Measurements from ENCODE around the gene SERTAD1. TPM values are rescaled to one million over a fixed set of nuclear protein-coding genes. Genes with fewer than 3 reads are reported as not detected.
A peak's percentile ranks its signal among the peaks of the same experiment; 100 is the strongest.
"Not testable (repeated sequence)": the region's sequence is repeated elsewhere in the genome, so short reads cannot be mapped to it uniquely, and the experiment has no call there.

The SERTAD1 gene
- total and polyA plus RNA-seq, 3 experiments from 2014 or later = 13.0 to 17.8 (median 15.9) TPM

DNA sequence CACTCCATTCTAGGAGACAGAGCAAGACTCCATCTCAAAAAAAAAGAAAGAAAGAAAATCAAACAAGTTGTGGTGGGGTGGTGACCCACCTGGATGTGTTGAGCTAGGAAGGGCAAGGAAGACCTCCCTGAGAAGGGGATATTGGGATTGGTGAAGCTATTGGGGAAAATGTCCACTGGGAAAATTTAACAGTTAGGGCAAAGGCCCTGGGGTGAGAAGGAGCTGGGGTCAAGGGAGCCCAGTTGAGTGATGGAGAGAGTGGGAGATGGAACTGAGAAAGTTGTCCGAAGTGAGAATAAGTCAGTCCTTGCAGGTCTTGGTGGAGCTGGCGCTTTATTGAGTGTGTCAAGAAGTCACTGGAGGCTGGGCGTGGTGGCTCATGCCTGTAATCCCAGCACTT, 12.5 kb upstream of the SERTAD1 start:
- Histone ChIP-seq H3K27ac (ENCODE audit: low read depth, low read length) (no peak overlapping the region), H3K36me3 (ENCODE audit: insufficient read depth, low read length) (peaks cover 24% of the 10 kb centered on the region), H3K9me3 (ENCODE audit: low read length) (no peaks in the 10 kb centered on the region), H3K4me3 (ENCODE audit: low read length) (no peak overlapping the region), H3K27me3 (ENCODE audit: insufficient read depth, low read length, poor library complexity, severe bottlenecking) (no peaks in the 10 kb centered on the region), H3K4me1 (ENCODE audit: insufficient read depth, low read length) (peaks cover 13% of the 10 kb centered on the region)
- Mint-ChIP-seq H3K4me1 (peaks cover 17 to 26% (median 18%) of the 10 kb centered on the region in 3 donors), H3K27ac (peak overlapping the region in 2 of 8 donors; percentile 72 to 75), H3K4me3 (no peak overlapping the region), H3K9me3 (no peaks in the 10 kb centered on the region), H3K27me3 (peaks cover 0 to 2% of the 10 kb centered on the region in 2 donors), H3K36me3 (peaks cover 0 to 29% (median 3%) of the 10 kb centered on the region in 3 donors)
- DNase-seq = no peak
- ChIA-PET CTCF (interaction anchor here (0.7 to 2.3 kb wide), 2 partner anchors 17 to 95 kb away, joined by 3 to 8 read pairs; no protein-coding TSS in a partner anchor), POLR2A (no interaction called here)

DNA sequence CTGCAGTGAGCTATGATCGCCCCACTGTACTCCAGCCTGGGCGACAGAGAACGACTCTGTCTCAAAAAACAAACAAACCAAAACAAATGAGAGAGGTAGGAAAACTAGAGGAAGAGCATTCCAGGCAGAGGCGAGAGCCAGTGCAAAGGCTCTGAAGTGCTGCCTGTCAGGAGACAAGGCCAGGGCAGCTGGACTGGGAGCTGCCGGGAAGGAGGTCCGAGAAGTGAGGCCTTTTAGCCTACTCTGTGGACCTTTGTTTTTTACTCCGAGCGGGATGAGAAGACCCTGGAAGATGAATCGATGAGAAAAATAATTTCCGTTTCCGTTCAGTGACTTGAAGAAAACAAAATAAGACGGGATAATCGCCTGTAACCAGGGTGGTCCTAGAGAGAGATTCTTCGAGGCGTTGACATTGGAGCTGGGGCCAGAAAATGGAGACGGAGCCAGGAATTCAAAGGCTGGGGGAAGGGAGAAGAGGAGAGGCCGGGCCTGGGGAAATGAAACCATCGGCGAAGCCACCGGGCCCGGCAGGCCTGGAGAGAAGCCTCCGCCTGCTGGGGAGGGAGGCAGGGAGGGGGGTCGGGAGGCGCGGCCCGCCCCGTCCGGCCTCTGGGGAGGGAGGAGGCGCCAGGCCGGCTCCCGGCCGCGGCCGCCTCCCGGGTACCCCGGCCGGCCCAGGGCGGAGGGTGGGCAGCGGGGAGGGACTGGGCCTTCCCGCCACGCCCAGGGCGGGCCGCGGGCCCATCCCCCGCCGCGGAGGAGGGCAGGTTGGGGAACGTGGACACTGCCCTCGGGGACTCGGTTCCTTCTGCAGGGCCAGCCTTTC, 7.8 kb upstream of the SERTAD1 start:
- H3K9me3 ChIP-seq (ENCODE audit: low read length) = no peaks in the 10 kb centered on the region
- Mint-ChIP-seq H3K27me3 (peaks cover 2 to 5% of the 10 kb centered on the region in 2 donors), H3K4me1 (peaks cover 7 to 11% (median 8%) of the 10 kb centered on the region in 3 donors), H3K4me3 (peak overlapping the region; percentile 87 to 93 (median 90)), H3K27ac (peak overlapping the region; percentile 70 to 98 (median 94)), H3K36me3 (peaks cover 0 to 3% (median 0%) of the 10 kb centered on the region in 3 donors), H3K9me3 (no peaks in the 10 kb centered on the region)
- H3K27ac ChIP-seq (ENCODE audit: low read depth, low read length) = peak overlapping the region; percentile 83
- peak overlapping the region; percentile 49 for H3K4me3 ChIP-seq (ENCODE audit: low read length)
- no peaks in the 10 kb centered on the region for H3K27me3 ChIP-seq (ENCODE audit: insufficient read depth, low read length, poor library complexity, severe bottlenecking)
- peak; percentile 30 to 70 (median 50) for DNase-seq
- H3K4me1 ChIP-seq (ENCODE audit: insufficient read depth, low read length) = peaks cover 5% of the 10 kb centered on the region
- ChIA-PET CTCF (interaction anchor here (1.1 to 1.5 kb wide), 2 partner anchors 7 to 13 kb away, joined by 3 to 9 read pairs; partner anchors contain the start of gene SERTAD1), POLR2A (interaction anchor here (1.0 kb wide), 1 partner anchor 9 kb away, joined by 6 read pairs; no protein-coding TSS in a partner anchor)
- no peaks in the 10 kb centered on the region for H3K36me3 ChIP-seq (ENCODE audit: insufficient read depth, low read length)

GRCh38 chr19:40432760-40433159, 7.0 kb upstream of the SERTAD1 start:
- H3K36me3 Mint-ChIP-seq; H3K4me1 ChIP-seq (ENCODE audit: insufficient read depth, low read length); H3K27me3 ChIP-seq (ENCODE audit: insufficient read depth, low read length, poor library complexity, severe bottlenecking); H3K9me3 Mint-ChIP-seq; H3K9me3 ChIP-seq (ENCODE audit: low read length); POLR2A ChIA-PET; H3K4me3 ChIP-seq (ENCODE audit: low read length); H3K27me3 Mint-ChIP-seq; H3K36me3 ChIP-seq (ENCODE audit: insufficient read depth, low read length); DNase-seq; H3K27ac Mint-ChIP-seq: not testable (repeated sequence)
- CTCF ChIA-PET = interaction anchor here (1.5 kb wide), 1 partner anchor 12 kb away, joined by 9 read pairs; no protein-coding TSS in a partner anchor
- H3K4me3 Mint-ChIP-seq = peak overlapping the region in 4 of 7 donors; percentile 88 to 93 (median 90)
- H3K27ac ChIP-seq (ENCODE audit: low read depth, low read length) = peak overlapping the region; percentile 83
- H3K4me1 Mint-ChIP-seq = peaks cover 7 to 11% (median 8%) of the 10 kb centered on the region in 3 donors

- no peak overlapping the region for H3K4me3 ChIP-seq (ENCODE audit: low read length)
- POLR2A ChIA-PET = no interaction called here
- Mint-ChIP-seq H3K9me3 (no peaks in the 10 kb centered on the region), H3K4me3 (peak overlapping the region in 3 of 7 donors; percentile 12 to 34 (median 22)), H3K27me3 (peaks cover 2 to 5% of the 10 kb centered on the region in 2 donors), H3K27ac (peak overlapping the region in 2 of 8 donors; percentile 11 to 48), H3K4me1 (peaks cover 7 to 11% (median 8%) of the 10 kb centered on the region in 3 donors), H3K36me3 (peaks cover 0 to 3% (median 0%) of the 10 kb centered on the region in 3 donors)
- no peak for DNase-seq
- H3K27ac ChIP-seq (ENCODE audit: low read depth, low read length) = no peak overlapping the region
- peaks cover 5% of the 10 kb centered on the region for H3K4me1 ChIP-seq (ENCODE audit: insufficient read depth, low read length)
- no peaks in the 10 kb centered on the region for H3K36me3 ChIP-seq (ENCODE audit: insufficient read depth, low read length)
- H3K27me3 ChIP-seq (ENCODE audit: insufficient read depth, low read length, poor library complexity, severe bottlenecking) = no peaks in the 10 kb centered on the region
- CTCF ChIA-PET = interaction anchor here (2.9 kb wide), 1 partner anchor 11 kb away, joined by 13 read pairs; no protein-coding TSS in a partner anchor
- H3K9me3 ChIP-seq (ENCODE audit: low read length) = no peaks in the 10 kb centered on the region
Measured at GRCh38 chr19:40431698-40432097, 5.9 kb upstream of the SERTAD1 start.

- H3K36me3 ChIP-seq (ENCODE audit: insufficient read depth, low read length); H3K36me3 Mint-ChIP-seq; H3K27ac Mint-ChIP-seq; DNase-seq; H3K9me3 Mint-ChIP-seq; H3K27me3 ChIP-seq (ENCODE audit: insufficient read depth, low read length, poor library complexity, severe bottlenecking); H3K27me3 Mint-ChIP-seq; H3K4me1 ChIP-seq (ENCODE audit: insufficient read depth, low read length); H3K4me3 ChIP-seq (ENCODE audit: low read length); H3K27ac ChIP-seq (ENCODE audit: low read depth, low read length); H3K9me3 ChIP-seq (ENCODE audit: low read length); H3K4me3 Mint-ChIP-seq: not testable (repeated sequence)
- H3K4me1 Mint-ChIP-seq = peaks cover 14 to 20% (median 17%) of the 10 kb centered on the region in 3 donors
- ChIA-PET POLR2A (interaction anchor here (0.7 kb wide), 1 partner anchor 1088 kb away, joined by 4 read pairs; the partner anchor contains the start of gene SAMD4B), CTCF (interaction anchor here (2.9 kb wide), 1 partner anchor 9 kb away, joined by 13 read pairs; no protein-coding TSS in a partner anchor)
Measured at GRCh38 chr19:40430242-40430641, 4.5 kb upstream of the SERTAD1 start.

DNA sequence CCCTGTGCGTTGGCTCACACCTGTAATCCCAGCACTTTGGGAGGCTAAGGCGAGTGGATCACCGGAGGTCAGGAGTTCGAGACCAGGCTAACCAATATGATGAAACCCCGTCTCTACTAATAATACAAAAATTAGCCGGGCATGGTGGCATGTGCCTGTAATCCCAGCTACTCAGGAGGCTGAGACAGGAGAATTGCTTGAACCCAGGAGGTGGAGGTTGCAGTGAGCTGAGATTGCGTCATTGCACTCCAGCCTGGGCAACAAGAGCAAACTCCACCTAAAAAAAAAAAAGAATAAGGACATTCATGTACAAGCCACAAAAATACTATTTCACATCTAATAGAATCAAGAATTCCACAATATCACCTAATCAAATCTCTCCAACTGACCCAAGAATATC, 2.4 kb upstream of the SERTAD1 start:
- Mint-ChIP-seq H3K36me3 (peaks cover 0 to 13% (median 0%) of the 10 kb centered on the region in 3 donors), H3K27me3 (peaks cover 0 to 10% of the 10 kb centered on the region in 2 donors), H3K4me1 (peaks cover 16 to 24% (median 22%) of the 10 kb centered on the region in 3 donors), H3K4me3 (peak overlapping the region in 1 of 7 donors; percentile 10), H3K27ac (peak overlapping the region in 1 of 8 donors; percentile 17)
- H3K4me3 ChIP-seq (ENCODE audit: low read length); H3K27me3 ChIP-seq (ENCODE audit: insufficient read depth, low read length, poor library complexity, severe bottlenecking); DNase-seq; POLR2A ChIA-PET; H3K27ac ChIP-seq (ENCODE audit: low read depth, low read length); H3K36me3 ChIP-seq (ENCODE audit: insufficient read depth, low read length); H3K4me1 ChIP-seq (ENCODE audit: insufficient read depth, low read length); H3K9me3 Mint-ChIP-seq; H3K9me3 ChIP-seq (ENCODE audit: low read length): not testable (repeated sequence)
- CTCF ChIA-PET = interaction anchor here (1.4 kb wide), 1 partner anchor 37 kb away, joined by 4 read pairs; the partner anchor contains the start of gene BLVRB

DNA sequence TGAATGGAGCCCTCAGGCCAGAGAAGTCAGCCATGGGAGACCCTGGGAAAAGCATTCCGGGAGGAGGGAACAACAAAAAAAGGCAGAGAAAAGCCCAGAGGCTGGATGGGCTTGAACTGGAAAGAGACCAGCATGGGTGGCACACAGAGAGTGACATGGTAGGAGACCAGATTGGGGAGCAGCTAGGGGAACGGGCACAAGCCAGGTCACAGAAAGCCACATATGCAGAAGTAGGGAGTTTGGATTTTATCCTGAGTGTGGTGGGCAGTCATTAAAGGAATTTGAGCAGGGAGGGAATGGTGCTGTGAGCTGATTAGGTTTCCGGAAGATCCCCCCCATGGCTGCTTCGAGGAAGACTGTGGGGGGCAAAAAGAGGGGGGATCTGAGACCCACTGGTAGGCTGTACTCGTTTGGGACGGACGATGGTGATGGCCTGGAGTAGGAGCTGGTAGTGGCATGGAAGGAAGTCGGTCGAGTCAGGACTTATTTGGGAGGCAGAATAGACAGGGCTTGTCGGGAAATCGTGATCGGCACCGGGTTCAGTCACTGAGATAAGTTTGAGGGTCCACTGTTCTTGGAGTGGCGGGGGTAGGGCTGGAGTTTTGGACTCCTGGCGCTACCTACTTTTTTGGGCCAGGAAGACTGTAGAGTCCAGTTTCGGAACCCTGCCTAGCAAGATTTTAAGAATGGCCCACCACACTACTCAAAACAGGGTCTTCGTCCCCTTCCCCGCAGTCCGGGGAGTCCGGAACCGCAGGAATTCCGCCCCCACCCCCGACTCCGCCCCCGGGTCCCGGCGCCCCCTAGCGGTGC, 949 bp downstream of the SERTAD1 start:
- peaks cover 27 to 35% (median 35%) of the 10 kb centered on the region in 3 donors for H3K4me1 Mint-ChIP-seq
- peak overlapping the region; percentile 90 to 99 (median 96) for H3K4me3 Mint-ChIP-seq
- ChIA-PET CTCF (interaction anchor here (1.0 to 1.8 kb wide), 3 partner anchors 12 to 210 kb away, joined by 3 to 4 read pairs (median 3); partner anchors contain the start of gene PRX), POLR2A (interaction anchor here (0.7 to 1.0 kb wide), 2 partner anchors 18 to 41 kb away, joined by 3 to 4 read pairs; no protein-coding TSS in a partner anchor)
- H3K4me3 ChIP-seq (ENCODE audit: low read length) = peak overlapping the region; percentile 97
- peaks cover 20% of the 10 kb centered on the region for H3K4me1 ChIP-seq (ENCODE audit: insufficient read depth, low read length)
- no peaks in the 10 kb centered on the region for H3K9me3 Mint-ChIP-seq
- no peaks in the 10 kb centered on the region for H3K36me3 ChIP-seq (ENCODE audit: insufficient read depth, low read length)
- no peak for DNase-seq
- H3K36me3 Mint-ChIP-seq = peaks cover 0 to 26% (median 0%) of the 10 kb centered on the region in 3 donors
- H3K27me3 Mint-ChIP-seq = peaks cover 0 to 5% of the 10 kb centered on the region in 2 donors
- no peaks in the 10 kb centered on the region for H3K9me3 ChIP-seq (ENCODE audit: low read length)
- H3K27ac ChIP-seq (ENCODE audit: low read depth, low read length) = peak overlapping the region; percentile 90
- H3K27me3 ChIP-seq (ENCODE audit: insufficient read depth, low read length, poor library complexity, severe bottlenecking) = no peaks in the 10 kb centered on the region
- H3K27ac Mint-ChIP-seq = peak overlapping the region; percentile 94 to 100 (median 98)
